Liver (tissue), 9 donors: Measurements from ENCODE around the gene NDUFS2. TPM values are rescaled to one million over a fixed set of nuclear protein-coding genes. Genes with fewer than 3 reads are reported as not detected.

Experiments used
- DNase-seq: peaks from one replicate; pipeline ENCODE4 v3.0.0-alpha.2; 2017; ENCODE audit warnings: low spot score
- H3K27ac ChIP-seq, 2 donors: one replicate each; pipeline ENCODE4 v1.7.0; 2013; ENCODE audit warnings: inconsistent platforms in 2 of 2, low read length in 2 of 2, control low read depth in 1 of 2, low read depth in 1 of 2, mild to moderate bottlenecking in 1 of 2
- H3K27me3 ChIP-seq, 4 donors: one replicate each; pipeline versions ENCODE4 v1.6.1 to v1.7.0; 2013; ENCODE audit warnings: low read length in 3 of 4, inconsistent platforms in 1 of 4, mild to moderate bottlenecking in 1 of 4, moderate library complexity in 1 of 4; ENCODE audit not compliant: control insufficient read depth in 4 of 4, insufficient read depth in 4 of 4
- H3K36me3 ChIP-seq, 4 donors: one replicate each; pipeline versions ENCODE4 v1.6.1 to v1.7.0; 2013; ENCODE audit warnings: low read length in 3 of 4, mild to moderate bottlenecking in 3 of 4, low read depth in 1 of 4, moderate library complexity in 1 of 4; ENCODE audit not compliant: control insufficient read depth in 4 of 4, insufficient read depth in 3 of 4
- H3K4me1 ChIP-seq, 4 donors: one replicate each; pipeline versions ENCODE4 v1.6.1 to v1.7.0; 2013; ENCODE audit warnings: low read length in 3 of 4, mild to moderate bottlenecking in 3 of 4, moderate library complexity in 1 of 4; ENCODE audit not compliant: control insufficient read depth in 4 of 4, insufficient read depth in 4 of 4
- H3K4me3 ChIP-seq, 3 donors: one replicate each; pipeline versions ENCODE4 v1.6.1 to v1.7.0; 2013; ENCODE audit warnings: low read length in 3 of 3, control low read depth in 1 of 3, low read depth in 1 of 3, mild to moderate bottlenecking in 1 of 3
- H3K9ac ChIP-seq, 2 donors: one replicate each; pipeline ENCODE4 v1.7.0; 2013; ENCODE audit warnings: low read length in 2 of 2, mild to moderate bottlenecking in 2 of 2, moderate library complexity in 2 of 2, control low read depth in 1 of 2, low read depth in 1 of 2
- H3K9me3 ChIP-seq, 4 donors: one replicate each; pipeline versions ENCODE4 v1.6.1 to v1.7.0; 2013; ENCODE audit warnings: low read length in 3 of 4; ENCODE audit not compliant: control insufficient read depth in 4 of 4
- CTCF ChIP-seq: fragments of 150-350 bp; IDR thresholded peaks from 2 replicates; pipeline ENCODE4 v1.5.1; 2017; ENCODE audit warnings: improper control_type of control experiment, low read depth, low read length; ENCODE audit not compliant: missing input control
- EGR1 ChIP-seq, 2 donors: IDR thresholded peaks; 2 replicates each; pipeline ENCODE4 v1.6.1; 2016 to 2018; ENCODE audit warnings: antibody characterized with exemption in 2 of 2, low read depth in 2 of 2
- FOXA2 ChIP-seq: IDR thresholded peaks from 2 replicates; pipeline ENCODE4 v1.6.1; 2016; ENCODE audit warnings: antibody characterized with exemption
- GABPA ChIP-seq, 2 donors: IDR thresholded peaks in 1 of 2; conservative IDR thresholded peaks in 1 of 2; 2 replicates each; pipeline ENCODE4 v1.6.1; 2016; ENCODE audit warnings: antibody characterized with exemption in 2 of 2, mild to moderate bottlenecking in 1 of 2, moderate library complexity in 1 of 2
- NR2F2 ChIP-seq: IDR thresholded peaks from 2 replicates; pipeline ENCODE4 v1.6.1; 2016; ENCODE audit warnings: antibody characterized with exemption
- RAD21 ChIP-seq, 2 donors: IDR thresholded peaks; 2 replicates each; pipeline ENCODE4 v1.6.1; 2016; ENCODE audit warnings: antibody characterized with exemption in 2 of 2, mild to moderate bottlenecking in 2 of 2
- REST ChIP-seq: IDR thresholded peaks from 2 replicates; pipeline ENCODE4 v1.6.1; 2016; ENCODE audit warnings: antibody characterized with exemption, mild to moderate bottlenecking
- RXRA ChIP-seq, 2 donors: IDR thresholded peaks; 2 replicates each; pipeline ENCODE4 v1.6.1; 2017 to 2018; ENCODE audit warnings: antibody characterized with exemption in 2 of 2, mild to moderate bottlenecking in 1 of 2
- TAF1 ChIP-seq: conservative IDR thresholded peaks from 2 replicates; pipeline ENCODE4 v1.6.1; 2016; ENCODE audit warnings: antibody characterized with exemption, mild to moderate bottlenecking
- WGBS: extraction: QIAGEN DNeasy Blood & Tissue Kit; methylation state at CpG from one replicate; pipeline ENCODE4 v1.1.7; 2013; 5-methylcytosine and 5-hydroxymethylcytosine counted together
- polyA plus RNA-seq, 2 donors: library from polyadenylated mRNA; stranded (reverse) in 1 of 2; unstranded in 1 of 2; fragments of 200-250 nt in 1 of 2; fragments of >200 nt in 1 of 2; fragmentation: Nextera tagmentation in 1 of 2; extraction: Ambion mirVana in 1 of 2; gene quantifications; one replicate each; pipeline versions ENCODE4 v1.2.1 to v1.2.3, GENCODE V29; 2013 to 2015
- total RNA-seq, 2 donors: library from RNA; depleted of rRNA; stranded (reverse); fragments of >200 nt; gene quantifications; one replicate each; pipeline ENCODE4 v1.2.3, GENCODE V29; 2014
- donor health status: healthy.
- donor health status: healthy.
- donor health status: healthy.
- donor health status: healthy.
- donor health status: healthy.

NDUFS2 gene
- total and polyA plus RNA-seq, 4 donors = 93.3 to 167 (median 120) TPM

DNA sequence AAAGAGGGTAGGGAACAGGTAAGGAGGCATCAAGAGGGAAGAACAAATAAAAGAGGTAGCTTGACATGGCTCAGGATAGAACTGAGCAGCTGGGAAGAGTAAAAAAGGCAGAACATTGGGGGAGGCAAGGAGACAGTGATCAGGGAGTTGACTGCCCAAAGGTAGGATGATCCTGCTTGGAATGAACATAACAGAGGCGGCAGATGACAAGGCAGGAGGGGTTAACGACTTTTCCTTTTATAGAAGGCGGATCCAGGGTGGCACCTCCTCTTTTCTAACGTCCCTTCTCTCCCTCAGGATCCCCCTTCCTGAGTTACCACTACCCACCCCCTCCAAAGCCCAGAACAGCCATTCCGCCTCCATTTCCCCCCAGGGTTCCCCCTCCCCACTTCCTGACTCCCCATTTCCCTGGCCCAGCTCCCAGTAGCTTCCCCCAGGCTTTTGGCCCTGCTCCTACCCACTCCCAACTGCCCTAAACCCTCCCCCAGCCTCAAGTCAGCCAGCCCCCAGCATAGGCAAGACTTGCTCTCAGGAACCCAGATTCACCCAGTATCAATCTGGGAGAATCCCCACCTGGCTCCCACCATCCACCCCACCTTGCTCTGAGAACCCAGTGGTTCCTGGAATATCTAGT, 2.5 kb upstream of the NDUFS2 start:
- no peaks in the 10 kb centered on the region for H3K27me3 ChIP-seq
- no peak overlapping the region for H3K9ac ChIP-seq
- H3K9me3 ChIP-seq = no peaks in the 10 kb centered on the region
- H3K36me3 ChIP-seq = peaks cover 0 to 8% (median 3%) of the 10 kb centered on the region in 4 donors
- no peak overlapping the region for H3K4me3 ChIP-seq
- 69% methylated on average over 5 of the region's 5 CpGs for WGBS
- no peak for DNase-seq
- H3K27ac ChIP-seq = peak overlapping the region; percentile 83 to 95
- peaks cover 8 to 28% (median 20%) of the 10 kb centered on the region in 4 donors for H3K4me1 ChIP-seq
- TF ChIP-seq RAD21 (IDR thresholded peaks at IDR 0.05) = no peak
- TF ChIP-seq FOXA2 = no peak
- no peak for TF ChIP-seq EGR1 (IDR thresholded peaks at IDR 0.05; ENCODE audit: low read depth in 2 of 2)
- no peak for TF ChIP-seq REST
- TF ChIP-seq TAF1 = no peak
- no peak for TF ChIP-seq RXRA (IDR thresholded peaks at IDR 0.05)
- no peak for TF ChIP-seq GABPA (IDR thresholded peaks at IDR 0.05 in 1 of 2, conservative IDR thresholded peaks at IDR 0.05 in 1 of 2)

- H3K36me3 ChIP-seq = peaks cover 0 to 14% (median 3%) of the 10 kb centered on the region in 4 donors
- no peaks in the 10 kb centered on the region for H3K9me3 ChIP-seq
- peak overlapping the region; percentile 83 to 95 for H3K27ac ChIP-seq
- H3K4me3 ChIP-seq = no peak overlapping the region
- WGBS = 76% methylated on average over 5 of the region's 5 CpGs
- H3K27me3 ChIP-seq = no peaks in the 10 kb centered on the region
- TF ChIP-seq EGR1 (IDR thresholded peaks at IDR 0.05; ENCODE audit: low read depth in 2 of 2) = no peak
- peak; percentile 83 for TF ChIP-seq NR2F2
- DNase-seq = no peak
- H3K4me1 ChIP-seq = peaks cover 8 to 24% (median 18%) of the 10 kb centered on the region in 4 donors
- no peak overlapping the region for H3K9ac ChIP-seq
Observed at GRCh38 chr1:161200421-161200991, 1.7 kb upstream of the NDUFS2 start.

DNA sequence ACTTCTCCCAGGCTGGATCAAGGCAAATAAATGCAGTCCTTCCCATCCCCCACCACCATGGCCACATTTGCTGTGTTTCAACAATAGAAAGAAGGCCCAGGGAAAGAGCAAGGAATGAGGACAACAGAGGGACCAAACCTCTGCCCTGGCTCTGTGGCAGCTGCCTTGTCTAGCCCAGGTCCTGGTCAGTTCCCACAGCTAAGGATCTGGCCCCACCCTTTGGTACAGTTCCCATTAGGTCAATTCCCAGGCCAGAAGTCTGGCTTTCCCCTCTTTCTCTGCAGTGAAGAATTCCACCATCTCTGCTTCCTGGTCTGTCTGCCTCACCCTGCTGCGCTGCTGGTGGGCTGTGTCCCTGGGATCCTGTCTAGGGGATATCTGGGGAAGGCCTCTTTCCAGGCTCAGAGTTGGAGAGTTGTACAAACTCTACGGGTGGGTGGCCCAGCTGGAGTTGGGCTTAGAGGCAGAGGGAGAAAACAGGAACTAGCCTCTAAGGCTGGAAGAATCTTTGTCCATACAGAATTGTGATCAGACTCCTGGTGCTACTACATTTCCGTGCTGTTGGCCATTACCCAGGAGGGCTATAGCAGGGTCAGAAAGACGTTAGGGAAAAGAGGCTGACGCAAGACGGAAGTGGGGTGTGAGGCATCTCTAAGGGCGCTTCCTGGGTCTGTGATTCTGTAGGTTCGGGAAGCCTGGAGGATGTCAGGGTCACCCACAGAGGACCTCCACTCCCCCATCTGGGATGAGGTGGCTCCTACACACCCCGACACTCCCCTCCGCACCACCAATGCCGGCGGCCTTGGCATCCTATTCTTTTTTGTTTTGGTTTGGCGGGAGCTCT, 953 bp upstream of the NDUFS2 start:
- Histone ChIP-seq H3K9ac (peak overlapping the region; percentile 71 to 95), H3K4me1 (peaks cover 8 to 24% (median 18%) of the 10 kb centered on the region in 4 donors), H3K9me3 (no peaks in the 10 kb centered on the region), H3K36me3 (peaks cover 0 to 19% (median 5%) of the 10 kb centered on the region in 4 donors), H3K27me3 (no peaks in the 10 kb centered on the region), H3K4me3 (peak overlapping the region in 1 of 3 donors; percentile 64), H3K27ac (peak overlapping the region; percentile 83 to 95)
- WGBS = 70% methylated on average over 13 of the region's 13 CpGs
- TF ChIP-seq RAD21 (IDR thresholded peaks at IDR 0.05) (no peak), CTCF (no peak), NR2F2 (peak; percentile 81), EGR1 (IDR thresholded peaks at IDR 0.05; ENCODE audit: low read depth in 2 of 2) (peak in 1 of 2 donors; percentile 22), REST (no peak), GABPA (IDR thresholded peaks at IDR 0.05 in 1 of 2, conservative IDR thresholded peaks at IDR 0.05 in 1 of 2) (no peak), RXRA (IDR thresholded peaks at IDR 0.05) (peak in 1 of 2 donors; percentile 7), TAF1 (no peak)
- no peak for DNase-seq
